SK-N-SH treated with all-trans-retinoic acid at 6 μM for 48 hours (cell line): ENCODE measurements around the gene RSRP1.
"Not testable (repeated sequence)": the region's sequence is repeated elsewhere in the genome, so short reads cannot be mapped to it uniquely, and the experiment has no call there.

Experiments used
- POU6F1 ChIP-seq: fragments of 250-450 bp; sonication (Bioruptor Pico); IDR thresholded peaks from 2 replicates; pipeline ENCODE4 v1.8.0; 2021; ENCODE audit warnings: low read depth, mild to moderate bottlenecking, moderate library complexity, borderline replicate concordance
- TF ChIP-seq, protein P1 (sequence below): fragments of 250-450 bp; sonication (Bioruptor Pico); IDR thresholded peaks from 2 replicates; pipeline ENCODE4 v1.8.0; 2020; ENCODE audit warnings: mild to moderate bottlenecking, moderate library complexity, borderline replicate concordance

- not testable (repeated sequence) for TF ChIP-seq POU6F1
- TF ChIP-seq, protein P1, sequence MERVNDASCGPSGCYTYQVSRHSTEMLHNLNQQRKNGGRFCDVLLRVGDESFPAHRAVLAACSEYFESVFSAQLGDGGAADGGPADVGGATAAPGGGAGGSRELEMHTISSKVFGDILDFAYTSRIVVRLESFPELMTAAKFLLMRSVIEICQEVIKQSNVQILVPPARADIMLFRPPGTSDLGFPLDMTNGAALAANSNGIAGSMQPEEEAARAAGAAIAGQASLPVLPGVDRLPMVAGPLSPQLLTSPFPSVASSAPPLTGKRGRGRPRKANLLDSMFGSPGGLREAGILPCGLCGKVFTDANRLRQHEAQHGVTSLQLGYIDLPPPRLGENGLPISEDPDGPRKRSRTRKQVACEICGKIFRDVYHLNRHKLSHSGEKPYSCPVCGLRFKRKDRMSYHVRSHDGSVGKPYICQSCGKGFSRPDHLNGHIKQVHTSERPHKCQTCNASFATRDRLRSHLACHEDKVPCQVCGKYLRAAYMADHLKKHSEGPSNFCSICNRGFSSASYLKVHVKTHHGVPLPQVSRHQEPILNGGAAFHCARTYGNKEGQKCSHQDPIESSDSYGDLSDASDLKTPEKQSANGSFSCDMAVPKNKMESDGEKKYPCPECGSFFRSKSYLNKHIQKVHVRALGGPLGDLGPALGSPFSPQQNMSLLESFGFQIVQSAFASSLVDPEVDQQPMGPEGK (CRISPR knock-in tag) = not testable (repeated sequence)
Observed at GRCh38 chr1:25277295-25277694, 30.0 kb upstream of the RSRP1 start.
